CD4-positive, alpha-beta T cell treated with Interferon alpha-2 for 1 hour (primary cell): ENCODE measurements around the gene ZNF281.

Experiments used
- DNase-seq, 2 donors: peaks; one replicate each; pipeline ENCODE4 v3.0.0-alpha.2; 2020 to 2022

ZNF281 gene

DNA sequence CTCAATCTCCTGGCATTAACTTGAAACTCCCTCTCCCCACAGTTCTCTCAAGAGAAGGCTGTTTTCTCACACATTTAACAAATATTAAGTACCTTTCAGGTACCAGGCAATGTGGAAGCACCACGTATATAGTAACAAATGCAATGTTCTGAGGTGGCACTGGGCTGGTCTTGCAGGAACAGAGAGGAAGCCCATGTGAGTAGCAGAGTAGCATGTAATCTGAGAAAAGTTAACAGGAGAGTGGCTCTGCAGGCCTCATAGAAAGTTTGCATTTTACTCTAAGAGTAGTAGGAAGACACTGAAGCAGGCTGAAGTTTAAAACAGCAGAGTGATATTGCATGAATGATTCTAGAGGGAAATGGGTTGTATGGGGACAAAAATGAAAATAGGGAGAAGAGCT is 21.0 kb downstream of the ZNF281 start:
- no peak for DNase-seq

DNA sequence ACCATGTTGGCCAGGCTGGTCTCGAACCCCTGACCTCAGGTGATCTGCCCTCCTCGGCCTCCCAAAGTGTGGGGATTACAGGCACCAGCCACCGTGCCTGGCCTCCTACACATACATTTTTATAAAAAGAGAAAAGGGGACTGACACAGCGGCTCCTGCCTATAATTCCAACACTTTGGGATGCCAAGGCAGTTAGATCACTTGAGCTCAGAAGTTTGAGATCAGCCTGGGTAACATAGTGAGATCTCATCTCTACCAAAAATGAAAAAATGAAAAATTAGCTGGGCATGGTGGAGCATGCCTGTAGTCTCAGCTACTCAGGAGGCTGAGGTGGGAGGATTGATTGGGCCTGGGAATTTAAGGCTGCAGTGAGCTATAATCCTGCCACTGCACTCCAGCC is 23.4 kb downstream of the ZNF281 start:
- DNase-seq, result no peak

DNA sequence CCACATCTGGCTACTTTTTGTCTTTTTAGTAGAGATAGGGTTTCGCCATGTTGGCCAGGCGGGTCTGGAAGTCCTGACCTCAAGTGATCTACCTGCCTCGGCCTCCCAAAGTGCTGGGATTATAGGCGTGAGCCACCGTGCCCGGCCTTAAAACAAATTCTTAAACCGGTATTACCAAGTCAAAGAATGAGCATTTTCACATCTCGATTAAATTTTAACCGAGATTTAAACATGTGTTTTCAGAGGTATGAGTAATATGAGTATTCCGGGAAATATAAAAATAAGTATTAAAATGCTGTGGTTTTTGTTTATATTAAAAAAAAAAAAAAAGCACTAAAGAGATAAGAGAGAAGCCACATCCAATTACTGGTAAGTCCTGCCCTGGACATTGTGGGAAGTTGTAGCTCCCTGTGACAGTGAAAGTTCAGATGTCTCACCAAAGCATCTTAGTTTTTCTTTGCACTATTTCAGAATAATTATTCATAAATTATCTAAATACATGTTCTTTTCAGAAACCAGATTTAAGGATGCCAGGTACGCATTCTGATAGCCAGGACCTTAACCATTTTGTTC is 24.9 kb downstream of the ZNF281 start:
- no peak for DNase-seq

DNA sequence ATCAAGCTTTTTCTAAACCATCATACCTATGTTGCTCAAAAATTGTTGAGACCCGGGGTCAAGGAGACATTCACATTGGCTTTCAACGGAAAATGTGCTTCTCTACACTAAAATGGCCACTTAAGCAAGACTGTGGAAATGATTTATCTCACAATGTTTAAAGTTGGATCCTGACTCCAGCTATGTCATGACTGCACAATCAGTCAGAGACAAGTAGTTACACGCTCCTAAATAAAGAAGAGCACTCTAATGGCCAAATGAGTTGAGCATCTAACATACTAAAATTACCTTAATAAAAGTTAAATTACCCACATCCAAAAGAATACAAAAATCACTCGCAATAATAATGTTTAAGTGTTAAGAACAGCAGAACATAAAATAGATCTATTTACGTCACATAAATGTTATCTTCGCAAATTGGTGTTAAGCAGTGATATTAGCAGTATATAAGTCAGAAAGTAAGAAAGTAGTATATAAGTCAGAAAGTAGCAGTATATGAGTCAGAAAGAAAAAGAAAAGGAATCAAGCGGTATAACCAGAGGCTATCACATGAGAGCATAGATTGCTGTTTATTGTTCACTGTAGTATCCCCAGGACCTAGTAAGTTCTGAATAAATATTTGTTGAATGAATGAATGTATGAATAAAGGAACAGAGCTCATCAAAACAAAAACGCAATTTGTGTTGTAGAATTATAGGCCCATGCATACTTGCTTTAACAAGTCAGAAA is 28.4 kb downstream of the ZNF281 start:
- no peak for DNase-seq

DNA sequence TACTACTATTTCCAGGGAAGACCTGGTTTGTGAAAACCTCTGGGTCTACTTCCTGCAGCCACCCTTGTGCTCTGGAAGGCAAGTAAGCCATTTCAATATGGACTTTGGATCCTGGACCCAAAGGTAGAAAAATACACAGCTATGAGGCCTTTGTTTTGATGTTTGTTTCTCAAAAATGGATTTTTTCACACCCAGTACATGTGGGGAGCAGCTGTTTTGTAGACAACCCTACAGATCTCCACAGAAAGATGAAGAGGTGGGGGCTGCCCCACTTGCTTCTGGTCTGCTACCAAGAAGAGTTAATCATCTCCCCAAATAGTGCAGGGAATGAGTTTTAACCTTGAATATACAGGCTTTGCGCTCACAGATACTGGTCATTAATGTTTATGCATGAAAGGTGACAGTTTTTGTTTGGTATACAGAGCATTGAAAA is 29.2 kb downstream of the ZNF281 start:
- DNase-seq, result no peak

DNA sequence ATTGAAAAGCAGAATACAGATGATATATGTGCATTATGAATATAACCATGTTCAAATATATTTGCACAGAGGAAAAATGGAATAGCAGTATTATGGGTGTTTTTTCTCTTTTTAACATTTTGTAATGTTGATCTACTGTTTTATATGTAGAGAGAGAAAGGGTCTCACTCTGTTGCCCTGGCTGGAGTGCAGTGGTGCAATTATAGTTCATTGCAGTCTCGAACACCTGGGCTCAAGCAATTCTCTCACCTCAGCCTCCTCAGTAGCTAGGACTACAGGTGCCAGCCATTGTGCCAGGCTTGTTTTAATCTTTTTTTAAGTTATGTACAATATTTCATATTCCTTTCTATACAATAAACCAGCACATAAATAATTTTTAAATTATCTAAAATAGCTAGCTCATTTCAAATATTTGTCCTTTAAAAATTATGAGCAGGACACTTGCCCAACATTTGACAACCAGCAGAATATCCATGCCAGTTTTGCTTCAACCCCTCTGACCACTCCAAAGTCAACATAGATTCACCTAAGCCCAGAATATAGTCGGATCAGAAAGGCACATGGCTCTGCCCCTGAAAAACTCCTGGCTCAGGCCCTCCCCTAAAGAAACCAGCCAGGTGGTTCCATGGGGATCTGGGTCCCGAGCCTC is 29.8 kb downstream of the ZNF281 start:
- no peak for DNase-seq

DNA sequence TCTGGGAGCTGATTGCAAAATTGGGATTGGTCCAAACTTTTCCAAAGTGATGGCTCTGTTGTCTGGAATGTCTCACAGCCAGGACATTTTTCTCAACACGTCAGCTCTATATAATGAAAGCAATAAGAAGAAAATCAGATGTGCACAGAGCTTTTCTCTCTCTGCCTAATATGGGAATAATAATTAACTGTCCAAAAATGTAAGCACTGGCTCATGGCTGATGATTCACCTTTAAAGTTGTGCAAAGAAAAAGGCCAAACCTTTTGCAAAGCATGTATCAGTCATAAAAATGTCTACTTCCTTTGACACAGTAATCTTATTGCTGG is 30.4 kb downstream of the ZNF281 start:
- DNase-seq, result no peak

DNA sequence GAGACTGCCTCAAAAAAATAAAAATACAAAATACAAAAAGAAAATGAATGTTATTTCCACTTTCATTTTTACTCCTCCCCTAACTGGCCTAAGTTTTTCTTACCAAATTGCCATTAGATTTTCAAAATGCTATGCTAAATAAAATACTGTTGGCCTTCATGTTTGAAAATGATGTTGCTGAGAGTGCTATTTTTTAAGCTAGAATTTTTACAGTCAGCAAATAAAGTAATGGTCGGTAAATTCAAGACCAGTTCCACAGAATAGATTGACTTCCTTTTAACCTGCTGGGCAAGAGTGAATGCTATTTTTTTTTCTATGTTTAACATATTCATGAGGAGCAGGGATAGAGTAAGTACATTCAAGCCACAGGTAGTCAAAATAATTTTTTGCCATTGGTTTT is 31.7 kb downstream of the ZNF281 start:
- DNase-seq, result no peak

DNA sequence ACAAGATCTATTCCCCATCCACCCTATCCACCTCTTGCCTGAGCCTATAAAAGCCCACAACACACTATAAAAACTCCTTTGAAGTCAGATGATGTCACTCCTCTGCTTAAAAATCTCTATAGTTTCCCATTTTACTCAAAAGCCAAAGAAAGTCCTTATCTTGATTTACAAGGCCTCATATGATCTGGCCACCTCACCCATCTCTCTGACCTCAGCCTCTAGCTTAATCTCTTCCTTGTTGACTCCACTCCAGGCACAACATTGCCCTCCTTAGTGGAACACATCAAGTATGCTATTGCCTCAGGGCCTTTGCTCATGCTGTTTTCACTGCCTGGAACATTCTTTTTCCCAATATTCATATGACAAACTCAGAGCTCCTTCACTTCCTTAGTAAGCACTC is 33.3 kb downstream of the ZNF281 start:
- DNase-seq, result no peak

DNA sequence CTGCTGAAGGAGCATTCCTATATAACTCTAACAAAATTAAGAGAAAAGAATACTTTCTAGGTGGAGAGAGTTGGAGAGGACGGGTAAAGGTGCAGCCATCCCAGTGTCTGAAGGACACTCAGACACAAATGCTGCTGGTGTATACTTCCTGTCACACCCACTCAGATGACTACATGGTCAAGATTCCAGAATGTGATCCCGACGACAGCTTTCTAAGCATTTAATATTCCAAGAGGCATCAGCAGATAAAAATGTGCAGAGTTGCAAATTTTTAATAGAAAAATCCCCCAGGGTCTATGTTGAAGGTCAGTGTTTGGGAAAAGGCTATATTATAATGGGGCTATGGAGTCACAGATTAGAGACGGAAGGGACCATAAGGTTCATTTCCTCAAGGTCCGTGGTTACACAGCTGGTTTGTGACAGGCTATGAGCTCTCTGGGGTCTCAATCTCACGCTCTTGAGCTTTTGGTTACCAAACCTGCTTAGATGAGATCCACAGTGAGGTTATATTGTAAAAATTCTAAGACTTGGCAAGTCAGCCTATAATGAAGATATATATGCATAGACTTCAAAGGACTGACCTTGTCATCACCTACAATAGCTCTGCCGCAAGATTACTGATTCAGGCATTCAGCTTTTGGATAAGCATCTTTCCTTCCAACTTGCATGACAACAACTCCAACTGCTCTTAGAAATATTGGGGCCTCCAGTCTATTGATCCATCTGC is 35.1 kb downstream of the ZNF281 start:
- DNase-seq, result no peak

DNA sequence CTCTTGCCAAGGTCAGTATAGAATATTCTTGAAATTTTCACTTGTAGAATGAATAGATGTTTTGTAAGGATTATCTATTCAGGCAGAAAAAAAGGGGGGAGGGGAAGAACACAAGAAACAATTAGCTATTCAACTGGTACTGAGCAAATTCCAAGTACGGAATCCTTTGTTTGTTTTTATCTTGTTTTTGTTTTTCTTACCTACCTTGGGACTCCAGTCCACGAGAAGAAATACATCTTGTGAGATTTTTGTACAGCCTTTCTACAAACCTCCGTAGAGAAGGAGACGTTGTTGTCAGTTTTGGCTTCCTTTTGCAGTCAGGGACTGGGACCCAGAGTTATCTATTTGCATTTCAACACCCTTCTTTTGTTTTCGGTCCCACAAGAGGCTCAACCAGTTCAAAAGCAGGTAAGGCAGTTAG is 36.0 kb downstream of the ZNF281 start:
- DNase-seq, result no peak

DNA sequence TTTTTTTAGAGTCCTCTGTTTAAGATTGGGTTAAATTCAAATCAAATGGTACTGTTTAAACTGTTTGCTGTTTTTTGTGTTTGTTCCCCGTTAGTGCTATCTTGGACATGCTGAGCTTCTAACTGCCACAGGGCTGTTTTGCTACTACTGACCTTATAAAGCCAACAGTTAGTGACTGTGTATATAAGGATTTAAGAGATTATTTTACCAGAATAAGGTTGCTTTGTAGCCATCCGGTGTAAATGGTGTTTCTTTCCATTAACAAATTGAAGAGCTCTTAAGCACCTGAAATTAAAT is 37.0 kb downstream of the ZNF281 start:
- no peak for DNase-seq

DNA sequence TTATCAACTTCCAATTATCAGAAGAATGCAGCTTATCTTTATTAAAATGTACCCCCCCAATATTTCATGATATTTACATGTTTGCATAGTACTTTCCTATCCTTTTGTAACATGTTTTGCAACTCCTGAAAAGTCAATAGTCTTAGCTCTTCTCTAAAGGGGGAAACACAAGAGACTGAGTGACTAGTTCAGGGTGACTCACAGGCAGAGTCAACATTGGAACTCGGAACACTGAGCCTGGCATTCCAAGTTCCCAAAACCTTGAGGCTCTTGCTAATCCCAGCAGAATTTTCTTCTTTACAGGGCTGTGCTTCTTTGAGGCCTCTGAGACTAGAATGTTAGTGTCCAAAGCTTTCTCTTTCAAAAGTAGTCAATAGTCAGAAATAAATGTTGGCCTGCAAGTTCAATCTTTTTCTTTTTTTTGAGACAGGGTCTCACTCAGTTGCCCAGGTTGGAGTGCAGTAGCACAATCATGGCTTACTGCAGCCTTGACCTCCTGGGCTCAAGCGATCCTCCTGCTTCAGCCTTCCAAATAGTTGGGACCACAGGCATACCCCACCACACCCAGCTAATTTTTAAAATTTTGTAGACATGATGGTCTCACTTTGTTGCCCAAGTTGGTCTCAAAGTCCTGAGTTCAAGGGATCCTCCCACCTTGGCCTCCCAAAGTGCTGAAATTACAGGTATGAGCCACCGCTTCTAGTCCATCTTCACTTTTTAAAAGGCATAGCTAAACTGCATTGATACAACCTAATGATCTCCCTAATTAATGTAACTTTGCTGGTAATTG is 37.5 kb downstream of the ZNF281 start:
- no peak for DNase-seq

DNA sequence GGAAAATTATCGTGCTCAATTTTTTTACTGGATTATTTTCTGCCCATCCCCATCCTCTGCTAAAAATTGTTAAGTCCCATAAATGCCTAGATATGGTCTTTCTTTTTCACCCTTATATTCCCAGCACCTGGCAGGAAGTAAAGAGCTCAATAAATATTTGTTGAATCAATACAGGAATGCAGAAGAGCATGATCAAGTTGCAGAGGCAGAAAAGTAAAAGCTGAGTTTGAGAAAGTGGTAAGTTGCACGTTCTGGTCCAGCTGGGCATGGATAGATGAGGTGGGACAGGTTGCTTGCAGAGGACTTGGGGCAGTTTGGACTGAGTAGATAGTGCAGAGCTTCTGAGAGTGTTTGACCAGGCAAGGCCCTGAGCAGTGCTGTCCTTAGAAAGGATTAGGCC is 40.1 kb downstream of the ZNF281 start:
- no peak for DNase-seq

DNA sequence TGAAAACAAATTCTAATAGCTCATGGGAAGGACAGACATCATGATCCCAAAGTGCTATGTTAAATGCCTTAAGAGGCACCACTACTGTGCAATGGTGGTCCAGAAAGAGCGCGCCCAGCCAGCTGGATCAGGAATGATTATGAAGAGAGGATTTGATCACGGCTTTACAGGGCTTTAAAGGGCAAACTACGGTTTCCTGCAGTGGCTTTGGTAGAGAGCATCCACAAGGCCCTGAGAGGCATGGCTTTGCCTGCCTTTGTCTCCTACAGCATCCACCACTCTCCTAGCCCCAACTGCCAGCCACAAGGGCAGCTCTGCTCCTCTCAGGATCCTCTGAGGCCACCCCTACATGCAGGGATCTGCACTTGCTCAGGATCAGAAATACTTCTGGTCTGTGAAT is 40.7 kb downstream of the ZNF281 start:
- no peak for DNase-seq

DNA sequence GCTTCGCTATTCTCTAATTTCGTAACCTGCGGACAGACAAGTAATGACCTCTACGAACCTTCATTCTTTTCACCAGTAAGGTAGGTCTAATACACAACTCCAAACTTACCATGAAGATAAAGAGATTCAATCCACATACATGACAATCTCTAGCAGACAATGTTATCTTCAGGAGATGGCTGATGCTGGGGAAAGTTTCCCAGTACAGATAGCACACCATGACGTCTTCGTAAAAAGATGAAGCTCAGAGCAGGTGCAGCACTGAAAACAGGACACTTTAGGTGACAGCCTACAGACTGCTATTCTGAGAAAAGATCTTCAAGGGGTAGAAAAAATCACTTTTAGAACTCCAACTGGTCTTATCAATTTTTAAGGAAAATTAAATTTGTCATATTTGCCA is 41.3 kb downstream of the ZNF281 start:
- no peak for DNase-seq

DNA sequence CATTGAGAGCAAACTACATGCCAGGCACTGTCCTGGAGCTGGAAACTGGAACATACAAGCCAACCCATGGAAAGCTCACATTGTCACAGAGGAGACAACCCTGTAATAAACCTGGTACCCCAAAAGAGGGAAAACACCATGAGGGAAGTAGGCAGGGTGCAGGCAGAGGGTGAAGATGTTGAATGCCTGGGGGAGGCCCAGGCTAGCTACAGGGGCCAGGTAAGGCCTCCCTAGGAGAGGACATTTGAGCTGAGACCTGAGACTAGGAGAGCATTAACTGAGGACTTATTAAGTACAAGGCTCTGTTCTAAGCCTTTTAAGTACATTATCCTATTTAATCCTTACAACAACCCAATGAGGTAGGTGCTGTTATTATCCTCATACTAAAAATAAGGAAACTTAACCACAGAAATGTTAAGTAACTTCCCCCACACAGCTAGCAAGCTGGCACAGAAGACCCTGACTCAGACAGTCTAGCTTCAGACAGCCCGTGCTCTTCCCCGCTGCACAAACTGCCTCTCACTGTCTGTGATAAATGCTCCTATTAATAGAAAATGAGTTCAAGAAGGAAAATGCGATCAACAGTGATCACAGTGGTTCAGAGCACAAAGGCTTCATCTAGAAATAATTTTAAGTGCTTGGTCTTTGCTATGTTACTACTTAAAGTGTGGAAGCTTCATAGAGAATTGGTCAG is 41.8 kb downstream of the ZNF281 start:
- DNase-seq, result no peak

DNA sequence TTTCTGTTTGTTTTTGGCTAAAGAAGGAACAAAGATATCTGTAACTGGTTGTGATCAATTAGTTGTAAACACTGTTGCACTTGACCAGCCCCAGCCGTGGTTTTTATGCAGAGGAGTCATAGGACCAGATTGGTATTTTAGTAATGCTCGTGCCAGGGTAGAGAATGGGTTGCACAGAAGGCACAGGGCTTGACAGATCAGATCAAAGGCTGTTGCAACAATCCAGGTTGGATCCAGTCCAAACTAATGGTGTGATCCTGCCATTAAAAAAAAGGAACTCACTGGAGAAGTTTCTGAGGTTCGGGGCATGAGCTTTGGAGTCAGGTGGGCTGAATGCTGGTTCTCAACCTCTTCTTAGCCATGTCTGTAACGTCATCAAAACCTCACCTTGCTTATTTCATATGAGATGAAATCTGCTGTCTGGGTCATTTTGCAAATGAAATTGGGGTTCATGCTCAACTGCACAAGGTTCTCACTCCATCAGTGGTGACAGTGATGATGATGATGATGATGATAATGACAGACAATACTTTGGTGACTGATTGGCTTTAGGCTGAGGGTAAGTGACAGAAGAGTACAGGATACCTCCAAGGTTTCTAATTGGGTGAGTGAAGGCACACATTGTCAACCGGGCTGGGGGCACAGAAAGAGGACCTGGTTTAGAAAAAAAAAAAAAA is 43.1 kb downstream of the ZNF281 start:
- no peak for DNase-seq

DNA sequence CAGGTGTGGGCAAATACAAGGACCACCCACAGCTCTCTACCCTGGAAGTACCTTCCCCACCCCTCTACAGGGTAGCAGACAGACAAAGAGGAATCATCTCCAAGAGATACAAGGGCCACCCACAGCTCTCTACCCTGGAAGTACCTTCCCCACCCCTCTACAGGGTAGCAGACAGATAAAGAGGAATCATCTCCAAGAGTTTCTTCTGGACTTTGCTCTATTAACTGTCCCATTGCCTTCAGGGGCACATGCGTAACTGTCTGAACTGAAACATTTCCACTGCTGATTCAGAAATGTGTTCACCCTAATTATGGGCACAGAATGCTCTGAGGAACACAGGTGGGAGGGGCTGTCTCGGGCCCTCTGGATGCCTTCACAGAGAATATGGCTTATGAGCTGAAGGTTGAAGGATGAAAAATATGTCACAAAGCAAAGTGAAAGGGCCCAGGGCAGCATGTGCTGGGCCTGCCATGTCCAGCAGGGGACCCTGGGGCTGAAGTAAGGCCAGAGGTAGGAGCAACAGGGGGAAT is 43.9 kb downstream of the ZNF281 start:
- DNase-seq, result no peak

DNA sequence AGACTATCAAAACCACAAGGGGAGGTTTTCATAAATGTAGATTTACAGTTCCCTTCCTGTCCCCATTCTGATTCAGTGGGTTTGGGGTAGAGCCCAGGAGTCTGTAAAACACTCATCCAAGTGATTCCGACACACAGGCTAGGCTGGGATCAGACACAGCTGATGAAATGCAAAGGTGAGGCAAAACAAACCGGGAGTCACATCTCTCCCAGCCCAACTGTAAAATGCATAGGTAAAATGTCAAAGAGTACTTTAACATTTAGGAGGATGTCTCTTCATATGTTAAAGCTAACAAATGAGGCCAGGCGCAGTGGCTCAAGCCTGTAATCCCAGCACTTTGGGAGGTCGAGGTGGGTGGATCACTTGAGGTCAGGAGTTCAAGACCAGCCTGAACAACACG is 45.0 kb downstream of the ZNF281 start:
- no peak for DNase-seq

DNA sequence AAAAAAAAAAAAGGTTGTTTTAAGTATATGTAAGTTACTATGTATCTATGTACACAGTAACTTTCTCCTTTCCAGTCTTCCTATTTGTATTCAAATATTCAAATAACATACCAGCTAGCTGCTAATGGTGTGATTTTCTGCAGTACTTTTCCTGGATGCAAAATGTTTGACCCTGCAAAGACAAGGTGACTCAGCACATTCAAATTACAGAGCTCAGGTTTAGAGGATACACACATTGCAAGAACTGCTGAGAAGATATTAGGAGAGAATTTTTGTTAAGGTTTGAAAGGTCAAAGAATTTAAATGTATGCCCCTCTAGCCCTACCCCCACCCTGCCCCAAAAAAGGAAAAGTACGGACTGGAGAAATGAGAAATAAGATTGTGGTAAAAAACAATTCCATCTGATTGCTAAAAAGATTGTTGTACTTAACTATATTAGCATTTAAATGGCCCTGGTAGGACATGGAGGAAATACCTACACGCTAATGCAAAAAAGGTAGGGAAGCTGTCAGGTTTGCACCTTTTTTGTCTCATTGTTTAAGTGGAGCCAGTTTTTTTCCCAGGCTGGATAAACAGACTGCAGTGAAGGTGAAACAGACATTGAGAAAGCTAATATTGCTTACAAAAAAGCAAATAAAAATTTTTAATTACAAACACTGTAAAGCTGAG is 45.6 kb downstream of the ZNF281 start:
- DNase-seq, result no peak
